T-helper 2 cell treated with Interferon-gamma antibody and Interleukin-4, amounts not matched to agents 5 μg/mL and 100 μg/mL, for 36 hours (primary cell): Measurements from ENCODE around the gene HOMEZ.
"Not testable (repeated sequence)": the region's sequence is repeated elsewhere in the genome, so short reads cannot be mapped to it uniquely, and the experiment has no call there.

Source experiments
- DNase-seq: peaks from one replicate; pipeline ENCODE4 v3.0.0; 2021; ENCODE audit warnings: low spot score
- H3K27ac Mint-ChIP-seq: one replicate; pipeline ENCODE4 v1.8.0; 2021; ENCODE audit warnings: mild to moderate bottlenecking, mixed read lengths
- H3K27me3 Mint-ChIP-seq: one replicate; pipeline ENCODE4 v1.8.0; 2021; ENCODE audit warnings: low read depth, mixed read lengths
- H3K36me3 Mint-ChIP-seq: one replicate; pipeline ENCODE4 v1.8.0; 2021; ENCODE audit warnings: low read depth, mixed read lengths
- H3K4me1 Mint-ChIP-seq: one replicate; pipeline ENCODE4 v1.8.0; 2021; ENCODE audit warnings: low read depth, mixed read lengths
- H3K4me3 Mint-ChIP-seq: one replicate; pipeline ENCODE4 v1.8.0; 2022; ENCODE audit warnings: mild to moderate bottlenecking, moderate library complexity, mixed read lengths
- H3K9me3 Mint-ChIP-seq: one replicate; pipeline ENCODE4 v1.8.0; 2021; ENCODE audit warnings: mixed read lengths

The HOMEZ gene

GRCh38 chr14:23277189-23277588 is 8.7 kb downstream of the HOMEZ start:
- Mint-ChIP-seq H3K4me3 (no peak overlapping the region), H3K9me3 (no peaks in the 10 kb centered on the region), H3K27ac (no peak overlapping the region), H3K4me1 (no peaks in the 10 kb centered on the region), H3K27me3 (no peaks in the 10 kb centered on the region), H3K36me3 (peaks cover 5% of the 10 kb centered on the region)
- no peak for DNase-seq

GRCh38 chr14:23275412-23275811 is 10.5 kb downstream of the HOMEZ start:
- H3K4me3 Mint-ChIP-seq = no peak overlapping the region
- H3K9me3 Mint-ChIP-seq = no peaks in the 10 kb centered on the region
- H3K36me3 Mint-ChIP-seq = peaks cover 5% of the 10 kb centered on the region
- H3K27ac Mint-ChIP-seq = no peak overlapping the region
- DNase-seq = no peak
- no peaks in the 10 kb centered on the region for H3K27me3 Mint-ChIP-seq
- H3K4me1 Mint-ChIP-seq = no peaks in the 10 kb centered on the region

- Mint-ChIP-seq H3K9me3 (no peaks in the 10 kb centered on the region), H3K27ac (no peak overlapping the region), H3K27me3 (peaks cover 5% of the 10 kb centered on the region)
Measured at GRCh38 chr14:23269193-23269592, 16.7 kb downstream of the HOMEZ start.

GRCh38 chr14:23260849-23261248 is 25.1 kb downstream of the HOMEZ start:
- H3K27me3 Mint-ChIP-seq = peaks cover 42% of the 10 kb centered on the region
- not testable (repeated sequence) for DNase-seq, H3K9me3 Mint-ChIP-seq, H3K36me3 Mint-ChIP-seq, H3K4me1 Mint-ChIP-seq, H3K4me3 Mint-ChIP-seq, H3K27ac Mint-ChIP-seq

More at GRCh38 chr14:23269193-23269592, 16.7 kb downstream of the HOMEZ start:
- Mint-ChIP-seq H3K4me3 (no peak overlapping the region), H3K36me3 (no peaks in the 10 kb centered on the region), H3K4me1 (no peaks in the 10 kb centered on the region)
- DNase-seq = no peak

GRCh38 chr14:23259426-23259825 is 26.5 kb downstream of the HOMEZ start:
- Mint-ChIP-seq H3K27ac (no peak overlapping the region), H3K4me3 (no peak overlapping the region), H3K27me3 (peaks cover 43% of the 10 kb centered on the region), H3K4me1 (no peaks in the 10 kb centered on the region), H3K9me3 (no peaks in the 10 kb centered on the region), H3K36me3 (no peaks in the 10 kb centered on the region)
- DNase-seq = no peak

GRCh38 chr14:23258256-23258655 is 27.7 kb downstream of the HOMEZ start:
- Mint-ChIP-seq H3K4me3 (no peak overlapping the region), H3K27me3 (peaks cover 46% of the 10 kb centered on the region), H3K4me1 (no peaks in the 10 kb centered on the region), H3K36me3 (no peaks in the 10 kb centered on the region), H3K27ac (no peak overlapping the region), H3K9me3 (no peaks in the 10 kb centered on the region)
- no peak for DNase-seq

GRCh38 chr14:23252420-23253333 is 33.3 kb downstream of the HOMEZ start:
- no peak overlapping the region for H3K4me3 Mint-ChIP-seq
- no peak overlapping the region for H3K27ac Mint-ChIP-seq
- DNase-seq = no peak
- peaks cover 31% of the 10 kb centered on the region for H3K27me3 Mint-ChIP-seq
- no peaks in the 10 kb centered on the region for H3K4me1 Mint-ChIP-seq
- H3K36me3 Mint-ChIP-seq = no peaks in the 10 kb centered on the region
- H3K9me3 Mint-ChIP-seq = no peaks in the 10 kb centered on the region

- no peaks in the 10 kb centered on the region for H3K9me3 Mint-ChIP-seq
- no peak overlapping the region for H3K4me3 Mint-ChIP-seq
- no peaks in the 10 kb centered on the region for H3K36me3 Mint-ChIP-seq
- H3K27ac Mint-ChIP-seq = no peak overlapping the region
- no peaks in the 10 kb centered on the region for H3K4me1 Mint-ChIP-seq
- no peak for DNase-seq
- peaks cover 30% of the 10 kb centered on the region for H3K27me3 Mint-ChIP-seq
Measured at GRCh38 chr14:23252006-23252405, 33.9 kb downstream of the HOMEZ start.

GRCh38 chr14:23249824-23250223 is 36.1 kb downstream of the HOMEZ start:
- H3K27me3 Mint-ChIP-seq = peaks cover 22% of the 10 kb centered on the region
- H3K4me3 Mint-ChIP-seq = no peak overlapping the region
- H3K9me3 Mint-ChIP-seq = no peaks in the 10 kb centered on the region
- H3K4me1 Mint-ChIP-seq = no peaks in the 10 kb centered on the region
- H3K36me3 Mint-ChIP-seq = no peaks in the 10 kb centered on the region
- no peak overlapping the region for H3K27ac Mint-ChIP-seq
- no peak for DNase-seq

- Mint-ChIP-seq H3K4me3 (no peak overlapping the region), H3K27ac (no peak overlapping the region), H3K9me3 (no peaks in the 10 kb centered on the region), H3K36me3 (no peaks in the 10 kb centered on the region), H3K4me1 (no peaks in the 10 kb centered on the region), H3K27me3 (peaks cover 28% of the 10 kb centered on the region)
- DNase-seq = no peak
Measured at GRCh38 chr14:23248601-23249000, 37.3 kb downstream of the HOMEZ start.

- no peak overlapping the region for H3K27ac Mint-ChIP-seq
- H3K27me3 Mint-ChIP-seq = peaks cover 17% of the 10 kb centered on the region
- H3K36me3 Mint-ChIP-seq = no peaks in the 10 kb centered on the region
- H3K9me3 Mint-ChIP-seq = no peaks in the 10 kb centered on the region
- H3K4me3 Mint-ChIP-seq = no peak overlapping the region
- no peaks in the 10 kb centered on the region for H3K4me1 Mint-ChIP-seq
- DNase-seq = no peak
Measured at GRCh38 chr14:23245282-23245681, 40.6 kb downstream of the HOMEZ start.

GRCh38 chr14:23243066-23243465 is 42.9 kb downstream of the HOMEZ start:
- no peaks in the 10 kb centered on the region for H3K9me3 Mint-ChIP-seq
- H3K4me1 Mint-ChIP-seq = no peaks in the 10 kb centered on the region
- H3K36me3 Mint-ChIP-seq = no peaks in the 10 kb centered on the region
- H3K27me3 Mint-ChIP-seq = peaks cover 15% of the 10 kb centered on the region
- H3K4me3 Mint-ChIP-seq = no peak overlapping the region
- DNase-seq = no peak
- no peak overlapping the region for H3K27ac Mint-ChIP-seq

GRCh38 chr14:23242076-23242475 is 43.9 kb downstream of the HOMEZ start:
- peaks cover 1% of the 10 kb centered on the region for H3K4me1 Mint-ChIP-seq
- H3K27ac Mint-ChIP-seq = no peak overlapping the region
- no peak for DNase-seq
- H3K36me3 Mint-ChIP-seq = no peaks in the 10 kb centered on the region
- no peak overlapping the region for H3K4me3 Mint-ChIP-seq
- H3K9me3 Mint-ChIP-seq = no peaks in the 10 kb centered on the region
- peaks cover 22% of the 10 kb centered on the region for H3K27me3 Mint-ChIP-seq

- not testable (repeated sequence) for H3K36me3 Mint-ChIP-seq, DNase-seq, H3K4me1 Mint-ChIP-seq, H3K4me3 Mint-ChIP-seq, H3K9me3 Mint-ChIP-seq, H3K27ac Mint-ChIP-seq
- peaks cover 22% of the 10 kb centered on the region for H3K27me3 Mint-ChIP-seq
Measured at GRCh38 chr14:23241061-23241715, 44.7 kb downstream of the HOMEZ start.
